GM21576 (cell line): Measurements from ENCODE around the gene VGLL3.

Experiments
- ATAC-seq: cut with Tn5 transposase; IDR thresholded peaks from one replicate; pipeline ENCODE4 v1.9.1; 2021; ENCODE audit warnings: mild to moderate bottlenecking, moderate library complexity; ENCODE audit not compliant: unreplicated experiment

VGLL3 gene

DNA sequence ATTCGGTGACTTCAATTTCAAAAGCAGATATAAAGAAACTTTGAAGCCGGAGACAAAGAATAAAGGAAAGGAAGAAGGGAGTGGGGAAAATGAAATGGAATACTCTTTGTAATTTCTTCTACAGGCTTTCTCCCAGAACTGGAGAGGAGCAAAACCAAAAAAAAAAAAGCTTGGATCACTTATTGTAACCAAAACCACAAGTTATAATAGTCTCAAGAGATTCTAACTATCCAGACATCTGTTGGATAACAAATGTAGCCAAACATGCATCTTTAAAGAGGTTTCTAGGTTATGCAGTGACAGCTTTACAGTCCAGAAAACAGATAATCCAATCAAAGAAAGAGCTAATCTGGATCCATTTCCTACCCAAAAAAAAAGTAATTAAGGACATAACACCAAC lies 36.2 kb downstream of the VGLL3 start:
- ATAC-seq, result no peak

DNA sequence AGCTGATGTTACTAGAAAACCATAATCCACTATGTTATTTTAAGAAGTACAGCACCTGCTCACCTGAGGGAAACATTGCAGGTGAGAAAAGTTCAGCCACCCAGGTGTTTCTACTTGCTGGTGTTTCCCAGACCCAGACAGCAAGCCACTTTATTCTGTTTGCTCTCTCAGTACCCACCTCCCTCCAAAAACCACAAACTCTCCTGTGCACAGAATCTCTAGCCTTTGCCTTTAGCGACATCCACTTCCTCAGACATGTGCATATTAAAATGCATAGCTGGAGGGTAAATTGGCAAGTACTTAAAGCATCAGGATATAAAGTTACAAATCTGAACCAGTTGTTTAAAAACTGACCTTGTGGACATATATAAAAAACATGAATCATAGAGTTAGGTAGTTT lies 36.7 kb downstream of the VGLL3 start:
- no peak for ATAC-seq

DNA sequence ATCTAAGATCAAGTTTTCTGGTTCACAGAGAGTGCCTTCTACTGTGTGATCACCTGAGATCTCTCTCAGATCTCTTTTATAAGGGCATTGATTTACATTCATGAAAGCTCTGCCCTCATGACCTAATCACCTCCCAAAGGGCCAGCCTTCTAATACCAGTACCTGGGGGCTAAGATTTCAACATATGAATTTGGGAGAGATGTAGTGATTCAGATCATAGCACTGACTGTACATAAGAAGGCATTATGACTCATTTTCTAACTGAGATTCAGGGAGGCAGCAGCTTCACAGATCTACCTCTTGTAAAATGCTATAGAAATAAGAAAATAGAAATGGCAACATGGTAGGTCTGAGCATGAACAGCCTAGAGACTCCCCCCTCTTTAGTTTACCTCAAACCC lies 39.6 kb downstream of the VGLL3 start:
- ATAC-seq, result no peak

DNA sequence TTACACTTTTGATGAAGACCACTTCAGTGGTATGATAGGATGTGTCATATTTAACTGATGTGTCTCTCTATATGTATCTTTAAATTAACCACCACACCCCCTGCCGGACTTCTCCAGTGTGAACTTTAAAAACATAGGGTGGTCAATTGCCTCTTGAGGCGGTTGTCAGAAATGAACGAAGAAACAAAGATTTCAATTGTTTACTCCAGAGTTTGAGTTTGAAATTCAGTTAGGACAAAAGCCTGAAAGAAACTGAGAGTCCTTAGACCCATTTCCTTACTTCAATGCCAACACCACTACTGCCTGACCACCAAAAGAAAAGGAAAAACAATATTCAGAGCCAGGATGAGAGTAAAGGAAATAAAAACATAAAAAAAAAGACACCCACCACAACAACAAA lies 40.2 kb downstream of the VGLL3 start:
- ATAC-seq, result no peak

DNA sequence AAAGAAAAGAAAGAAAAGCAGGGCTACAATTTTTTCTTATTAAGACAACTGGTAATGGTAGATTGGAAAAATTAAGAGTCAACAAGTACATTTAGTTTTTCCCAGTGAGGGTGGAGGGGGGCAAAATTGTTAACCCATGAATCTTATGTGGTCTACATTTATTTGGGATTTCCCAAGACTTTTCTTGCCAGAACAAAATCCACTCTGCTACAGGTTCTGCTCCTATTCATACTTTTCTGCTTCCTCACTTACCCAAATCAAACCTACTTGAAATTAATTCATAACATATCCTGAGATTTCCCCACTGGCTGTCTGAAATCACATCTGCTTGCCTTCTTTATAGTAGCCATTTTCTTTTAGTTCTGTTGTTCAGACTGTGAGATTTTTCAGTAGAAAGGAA lies 41.1 kb downstream of the VGLL3 start:
- ATAC-seq, result no peak

DNA sequence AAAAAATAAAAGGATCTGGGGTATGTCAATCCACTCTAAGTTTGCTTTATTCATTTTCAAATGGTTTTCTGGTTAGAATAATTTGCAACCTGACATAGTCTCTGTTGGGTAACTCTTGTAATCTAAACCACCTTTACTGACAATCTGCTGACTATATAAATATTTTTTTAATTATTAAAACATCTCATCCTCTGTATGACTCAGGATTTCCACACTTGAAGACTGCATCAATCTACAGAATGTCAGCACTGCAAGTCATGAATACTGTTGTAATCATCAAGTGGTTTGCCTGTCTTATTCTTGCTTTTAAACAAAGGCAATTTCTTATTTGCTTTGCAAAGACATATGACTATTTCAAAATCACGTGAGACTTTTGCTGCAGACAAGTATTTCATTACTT lies 42.1 kb downstream of the VGLL3 start:
- ATAC-seq, result no peak

DNA sequence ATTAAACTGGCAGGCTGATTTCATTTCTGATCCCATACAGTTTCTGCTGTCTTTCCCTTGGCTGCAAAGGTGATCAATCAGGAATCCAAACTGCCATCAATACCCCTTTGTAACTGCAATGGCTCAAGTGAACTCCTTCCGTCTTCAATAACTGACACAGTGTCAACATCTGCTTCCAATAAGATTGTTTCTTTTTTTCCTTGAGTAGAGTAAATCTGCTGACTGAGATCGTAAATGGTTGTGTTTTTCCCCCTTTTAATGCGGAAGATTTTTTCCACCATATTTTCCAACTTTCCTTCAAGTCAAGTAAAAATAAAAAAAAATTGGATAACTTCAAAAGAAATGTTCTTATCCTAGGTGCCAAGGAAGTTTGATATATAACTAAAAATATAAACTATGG lies 48.7 kb downstream of the VGLL3 start:
- ATAC-seq, result no peak

DNA sequence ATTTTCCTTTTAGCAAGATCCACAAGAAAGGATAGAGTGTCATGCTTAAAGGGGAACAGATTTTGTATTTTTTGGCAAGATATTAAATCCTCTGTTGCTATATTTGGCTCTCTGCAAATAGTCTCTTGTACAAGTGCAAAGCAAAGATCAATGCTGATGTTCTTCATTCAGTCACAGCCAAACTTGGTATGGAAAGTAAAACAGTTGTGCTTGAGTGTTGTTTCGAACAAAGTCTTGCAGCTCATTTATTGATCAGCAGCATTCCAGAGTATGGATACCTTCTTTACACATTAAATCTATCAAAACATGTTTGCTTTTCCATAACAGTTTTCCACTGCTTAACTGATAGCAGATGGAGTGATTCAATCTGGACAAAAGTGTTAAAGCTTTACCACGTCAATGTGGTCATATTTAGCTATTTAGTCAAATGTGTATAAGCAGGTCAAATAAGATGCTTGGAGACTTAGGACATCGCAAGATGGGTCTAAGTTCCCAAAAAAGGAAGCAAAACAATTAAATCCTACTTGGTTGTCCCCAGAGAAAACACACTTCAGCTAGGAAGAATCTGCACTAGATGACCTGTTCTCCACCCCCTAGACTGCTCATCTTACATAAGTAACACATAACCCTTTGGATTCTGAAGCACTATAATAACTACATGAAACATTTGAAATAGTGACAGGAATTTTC lies 52.4 kb downstream of the VGLL3 start:
- ATAC-seq, result no peak

DNA sequence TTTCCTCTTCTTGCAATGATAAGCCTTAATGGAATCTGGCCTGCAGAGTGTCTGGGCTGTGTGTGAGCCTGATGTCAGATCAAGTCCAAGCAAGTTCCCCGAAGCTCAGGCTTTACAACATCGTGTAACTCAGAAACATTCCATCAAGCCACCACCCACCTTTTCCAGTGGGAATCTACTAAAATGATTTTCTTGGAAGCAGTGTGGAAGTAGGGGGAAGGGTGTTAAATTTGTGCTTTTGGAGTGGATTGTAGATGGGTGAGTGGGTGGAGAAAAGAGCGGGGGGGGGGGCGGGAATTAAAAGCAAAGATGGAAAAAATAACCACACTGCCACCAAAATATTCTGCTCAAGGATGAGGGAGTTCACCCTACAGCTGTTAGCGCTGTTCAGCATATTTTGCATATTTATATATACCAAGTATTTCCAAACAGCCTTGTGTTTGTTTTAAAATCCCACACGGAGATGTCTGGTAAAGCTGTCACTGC lies 53.6 kb downstream of the VGLL3 start:
- ATAC-seq, result no peak

DNA sequence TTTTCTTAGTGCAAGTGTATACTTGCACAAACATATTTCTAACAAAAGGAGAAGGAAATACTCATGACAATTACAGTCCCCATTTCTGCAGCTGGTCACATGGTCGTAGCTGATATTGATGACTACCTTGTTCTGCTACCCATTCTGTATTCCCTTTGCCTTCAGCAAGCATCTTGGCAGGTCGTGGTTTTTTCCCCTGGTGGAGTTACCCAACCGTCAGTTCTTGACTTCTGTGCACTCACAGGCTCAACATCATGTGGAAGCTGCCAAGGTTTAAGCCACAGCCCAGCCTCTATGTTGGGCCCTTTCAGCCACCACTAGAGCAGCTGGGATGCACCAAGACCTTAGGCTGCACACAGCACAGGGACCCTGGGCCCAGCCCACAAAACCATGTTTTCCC lies 56.1 kb downstream of the VGLL3 start:
- no peak for ATAC-seq

DNA sequence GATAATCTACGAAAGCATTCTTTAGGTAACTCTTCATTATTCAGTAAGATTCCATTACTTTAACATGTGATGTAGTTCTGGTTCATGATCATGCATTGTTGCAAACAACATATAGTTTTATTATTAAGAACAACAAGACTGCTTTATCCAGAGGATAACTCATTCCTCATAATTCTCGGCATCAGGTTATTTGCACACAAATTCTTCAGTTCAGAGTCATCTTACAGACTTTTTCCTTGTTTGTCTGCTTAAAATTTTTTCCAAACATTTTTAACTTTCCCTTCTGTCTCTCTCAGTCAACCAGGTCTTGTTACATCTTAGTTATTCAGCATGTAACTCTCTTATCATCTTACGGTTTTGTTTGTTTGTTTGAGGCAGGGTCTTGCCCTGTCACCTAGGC lies 60.1 kb downstream of the VGLL3 start:
- no peak for ATAC-seq

DNA sequence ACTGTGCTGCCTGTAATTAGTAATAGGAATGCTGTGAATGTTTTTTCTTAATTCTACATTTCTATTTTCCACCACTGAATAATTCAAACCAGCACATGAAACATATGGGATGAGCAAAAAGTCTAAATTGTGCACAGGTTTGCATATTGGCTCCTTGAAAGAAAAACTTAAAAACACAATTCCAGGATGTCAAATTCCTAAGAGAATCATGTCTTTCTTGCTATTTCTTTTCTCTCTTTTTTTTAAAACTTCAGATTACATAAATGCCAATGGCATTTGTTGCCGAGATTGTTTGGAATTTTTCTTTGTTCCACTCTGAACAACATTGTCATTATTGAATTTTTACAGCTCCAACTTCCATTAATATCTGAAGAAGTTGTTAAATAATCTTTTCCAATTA lies 60.8 kb downstream of the VGLL3 start:
- no peak for ATAC-seq

DNA sequence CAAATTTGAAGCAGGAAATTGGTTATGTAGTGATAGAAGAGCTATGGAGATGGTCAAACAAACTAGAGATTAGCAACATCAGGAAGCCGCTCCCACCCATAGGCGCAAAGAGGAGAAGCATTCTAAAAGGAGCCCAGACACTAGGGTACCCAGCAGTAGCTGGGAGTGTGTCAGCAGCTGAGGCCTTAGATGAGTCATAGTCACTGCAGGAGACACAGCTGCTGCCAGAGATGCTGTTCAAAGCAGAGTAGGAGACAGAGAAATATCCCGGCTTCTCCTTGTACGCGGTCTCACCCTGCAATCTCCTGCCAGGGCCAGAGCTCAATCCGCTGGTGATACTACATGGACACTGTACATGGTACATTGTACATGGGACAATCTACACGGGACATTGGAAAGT lies 61.9 kb downstream of the VGLL3 start:
- ATAC-seq, result no peak

DNA sequence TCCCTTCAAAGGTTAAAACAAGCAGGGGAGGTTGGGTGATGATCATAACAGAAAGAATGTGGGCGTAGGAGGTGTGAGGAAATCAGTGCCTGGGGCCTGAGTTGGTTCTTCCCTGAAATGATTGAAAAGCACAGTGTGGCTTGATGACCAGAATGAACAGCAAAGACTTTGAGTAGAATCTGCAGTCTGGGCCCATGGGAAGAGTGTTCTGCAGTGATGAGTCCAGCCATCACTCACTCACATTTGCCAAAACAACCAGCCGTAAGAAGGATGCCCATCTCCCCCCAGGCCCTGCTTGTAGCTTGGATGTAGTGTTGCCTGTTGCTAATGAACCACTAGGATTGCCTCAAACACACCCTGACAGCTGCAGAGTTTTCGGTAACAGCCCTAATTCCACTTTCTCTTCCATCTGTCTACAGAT lies 67.9 kb downstream of the VGLL3 start:
- no peak for ATAC-seq

DNA sequence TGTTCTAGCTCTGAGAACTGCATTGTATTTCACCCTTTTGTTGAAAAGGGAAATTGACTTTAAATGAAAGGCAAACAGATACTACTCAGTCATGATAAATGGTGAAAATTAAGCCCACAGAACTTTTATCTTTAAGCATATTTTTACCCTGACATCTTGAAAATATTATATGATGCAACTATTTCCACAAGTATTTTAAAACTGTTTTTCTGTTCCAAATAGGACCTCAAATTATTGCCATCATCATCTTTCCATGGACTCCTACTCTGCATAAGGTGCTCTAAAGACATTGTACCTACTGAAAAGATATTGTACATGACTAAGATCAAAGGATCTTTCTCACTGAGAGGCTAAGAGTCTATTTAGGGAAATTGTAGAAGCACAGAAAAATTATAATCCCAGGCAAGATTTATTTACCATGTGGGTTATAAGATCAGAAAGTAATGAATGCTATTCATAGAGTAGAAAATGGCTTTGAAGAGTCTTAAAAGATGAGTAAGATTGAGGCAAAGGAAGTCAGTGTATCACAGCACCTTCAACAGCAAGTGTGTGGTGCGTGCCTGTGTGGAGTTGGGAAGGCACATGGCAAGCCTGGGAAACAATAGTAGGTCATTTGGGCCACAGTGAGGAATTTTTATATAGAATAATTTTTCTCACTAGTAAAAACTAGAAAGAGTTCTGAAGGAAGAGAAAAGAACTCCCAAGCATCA lies 68.8 kb downstream of the VGLL3 start:
- no peak for ATAC-seq

DNA sequence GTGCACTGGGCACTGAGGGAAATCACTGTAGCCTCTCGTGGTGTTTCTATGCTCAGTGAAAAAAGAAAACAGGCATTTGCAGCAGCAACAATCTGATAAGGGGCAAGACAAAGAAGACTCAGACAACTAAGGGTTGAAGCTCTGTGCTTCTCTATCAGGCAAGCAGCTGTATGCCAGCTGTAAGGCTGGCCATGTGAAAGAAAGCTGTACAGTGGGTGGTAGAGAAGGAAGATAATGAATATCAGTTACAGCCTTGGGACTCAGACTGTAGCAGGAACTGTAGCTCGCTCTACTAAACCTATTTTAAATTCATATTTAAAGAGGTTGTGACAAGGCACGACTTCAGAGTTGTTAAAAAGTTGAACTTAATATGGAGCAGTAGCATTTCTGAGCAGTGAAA lies 76.3 kb downstream of the VGLL3 start:
- ATAC-seq, result no peak

DNA sequence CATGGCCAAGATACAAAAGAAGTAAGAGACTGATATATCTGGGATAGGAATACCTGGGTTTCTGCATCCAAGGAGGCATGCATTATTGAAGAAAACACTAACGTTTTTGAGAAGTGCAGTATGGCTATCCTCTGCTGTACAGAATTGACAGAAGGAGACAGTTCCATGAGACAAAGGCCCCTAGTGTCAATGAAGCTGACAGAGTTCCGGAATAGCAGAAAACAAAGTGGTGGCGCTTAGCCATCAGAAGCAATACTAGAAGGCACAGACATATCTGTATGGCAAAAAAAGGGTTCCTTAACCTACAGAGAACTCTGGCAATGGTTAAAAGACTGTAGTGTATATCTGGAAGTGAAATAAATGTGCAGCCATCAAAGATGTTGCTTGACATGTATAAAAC lies 77.8 kb downstream of the VGLL3 start:
- no peak for ATAC-seq

DNA sequence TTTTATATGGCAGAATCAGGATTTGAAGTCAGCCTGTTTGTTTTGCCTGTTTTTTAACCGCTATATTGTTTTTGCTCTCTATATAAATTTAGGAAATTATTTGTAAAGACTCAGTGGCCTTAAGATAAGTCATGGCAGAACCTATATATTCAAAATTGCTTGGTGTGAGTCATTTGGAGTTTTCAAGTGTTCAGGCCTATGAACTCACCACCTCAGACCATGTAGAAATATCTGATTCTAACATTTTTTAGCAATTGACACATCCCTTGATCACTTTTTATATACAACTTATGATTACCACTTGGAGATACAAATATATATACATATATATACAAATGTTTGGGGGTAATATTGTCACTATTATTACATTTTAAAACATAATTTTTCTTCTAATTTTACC lies 95.7 kb downstream of the VGLL3 start:
- no peak for ATAC-seq

DNA sequence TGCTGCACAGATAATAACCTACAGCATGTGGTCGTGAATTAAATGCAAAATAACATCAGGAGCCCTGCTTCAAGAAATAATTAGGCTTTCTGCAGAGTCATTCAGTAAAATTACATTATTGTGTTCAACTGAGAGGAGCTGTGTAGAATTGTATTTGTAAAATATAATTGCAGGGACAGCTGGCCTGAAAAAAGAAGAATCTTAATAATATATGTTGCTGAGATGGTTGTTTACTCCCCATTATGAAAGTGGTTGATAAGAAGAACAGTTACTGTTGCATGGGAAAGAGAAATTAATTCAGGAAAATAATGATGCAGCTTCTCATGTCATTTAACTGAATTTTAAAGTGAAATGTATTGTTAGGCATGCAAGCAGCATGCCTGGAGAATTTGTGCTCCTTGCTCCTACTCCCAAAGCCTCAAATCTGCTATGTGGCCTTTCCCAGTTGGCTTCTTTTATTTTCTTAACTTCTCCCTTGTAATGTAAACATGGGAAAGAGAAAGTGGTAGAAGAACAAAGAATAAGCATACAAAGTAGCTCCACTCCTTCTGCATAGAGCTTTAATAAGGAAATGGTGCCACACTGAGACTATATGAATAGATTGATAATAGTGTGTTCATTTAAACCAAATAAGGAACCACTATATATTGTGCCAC lies 100.1 kb downstream of the VGLL3 start:
- ATAC-seq, result no peak
